NCI-H524 (cell line): ENCODE data around the gene KCND1.
A peak's percentile ranks its signal among the peaks of the same experiment; 100 is the strongest.

Experiments
- DNase-seq, 2 experiments: peaks; one replicate each; lab custom pipeline; 2025; lab: John Stamatoyannopoulos, UW

Gene KCND1

GRCh38 chrX:48938721-48939425, 32.8 kb downstream of the KCND1 start:
- DNase-seq: no peak

DNA sequence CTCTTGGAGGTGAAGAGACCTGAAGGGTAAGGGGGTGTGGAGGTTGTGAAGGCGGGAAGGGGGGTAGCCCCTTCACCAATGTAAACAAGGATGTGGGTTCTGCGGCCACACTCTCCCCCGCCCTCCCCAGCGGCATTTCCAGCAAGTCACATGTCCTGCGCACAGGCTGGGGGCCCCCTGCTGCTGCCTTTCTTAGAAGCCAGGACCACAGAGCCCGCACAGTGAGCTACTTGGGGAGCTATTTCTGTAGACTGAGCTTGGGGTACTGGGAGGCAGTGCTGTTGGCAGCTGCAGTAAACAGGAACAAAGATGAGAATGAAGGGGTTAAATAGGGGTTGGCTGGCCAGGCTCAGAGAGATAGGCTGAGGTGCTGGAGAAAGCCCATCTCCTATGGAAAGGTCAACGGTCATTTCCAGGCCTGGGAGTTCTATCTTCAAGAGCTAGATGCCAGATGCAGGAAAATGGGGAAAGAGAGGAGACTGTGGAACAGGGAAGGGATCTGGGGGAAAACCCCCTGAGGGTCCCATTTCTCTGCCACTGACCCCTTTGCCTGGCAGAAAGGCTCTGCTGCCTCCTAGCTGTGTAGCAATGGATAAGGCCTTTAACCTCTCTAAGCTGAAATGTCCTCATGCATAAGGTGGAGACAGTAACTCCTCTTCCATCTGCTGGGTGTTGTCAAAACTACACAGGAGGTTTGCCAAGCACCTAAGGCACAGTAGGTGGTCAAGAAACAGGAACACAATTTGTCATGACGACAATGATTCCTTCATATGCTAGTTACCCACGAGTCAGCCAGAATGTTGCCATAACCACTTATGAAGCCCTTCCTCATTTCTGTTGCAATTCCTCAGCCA, 34.4 kb downstream of the KCND1 start:
- no peak for DNase-seq

GRCh38 chrX:48936429-48937053, 35.1 kb downstream of the KCND1 start:
- no peak for DNase-seq

- DNase-seq: no peak
These were observed 36.4 kb downstream of the KCND1 start for GRCh38 chrX:48935301-48935670.

DNA sequence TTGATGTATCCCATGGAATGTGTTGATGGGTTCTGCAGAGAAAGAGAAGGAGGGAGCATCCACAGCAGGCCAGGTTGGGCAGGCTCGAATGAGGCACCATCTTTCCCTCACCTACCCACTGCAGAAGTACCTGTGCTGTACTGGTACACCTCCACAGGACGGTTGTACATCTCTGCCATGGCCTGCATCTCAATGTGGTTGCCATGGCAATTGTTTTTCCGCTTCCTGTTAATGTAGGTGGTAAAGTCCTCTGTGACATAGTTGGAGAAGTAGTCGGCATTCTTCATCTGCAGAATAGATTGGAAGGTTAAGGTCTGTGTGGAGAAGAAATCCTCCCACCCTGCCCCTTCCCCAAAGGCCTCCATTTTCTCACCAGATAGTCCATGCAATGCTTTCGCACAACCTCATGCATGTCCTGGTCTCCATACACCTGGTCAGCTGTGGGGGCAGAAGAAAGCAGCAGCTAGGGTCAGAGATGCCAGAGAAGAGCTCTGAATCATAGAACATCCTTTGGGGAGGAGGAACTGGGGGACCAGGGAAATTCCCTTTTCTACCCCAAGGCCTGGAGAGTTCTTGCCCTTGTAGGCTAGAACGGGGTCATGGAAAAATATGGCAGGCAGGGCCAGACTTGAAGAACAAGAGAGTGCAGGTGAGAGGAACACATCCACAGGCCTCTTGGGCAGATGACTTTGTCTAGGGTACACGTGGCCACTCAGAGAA, 36.9 kb downstream of the KCND1 start:
- no peak for DNase-seq

GRCh38 chrX:48933757-48934156, 37.9 kb downstream of the KCND1 start:
- DNase-seq: no peak

- DNase-seq: no peak
These were observed 43.8 kb downstream of the KCND1 start for GRCh38 chrX:48927736-48928382.

- no peak for DNase-seq
These were observed 44.5 kb downstream of the KCND1 start for GRCh38 chrX:48927123-48927522.

DNA sequence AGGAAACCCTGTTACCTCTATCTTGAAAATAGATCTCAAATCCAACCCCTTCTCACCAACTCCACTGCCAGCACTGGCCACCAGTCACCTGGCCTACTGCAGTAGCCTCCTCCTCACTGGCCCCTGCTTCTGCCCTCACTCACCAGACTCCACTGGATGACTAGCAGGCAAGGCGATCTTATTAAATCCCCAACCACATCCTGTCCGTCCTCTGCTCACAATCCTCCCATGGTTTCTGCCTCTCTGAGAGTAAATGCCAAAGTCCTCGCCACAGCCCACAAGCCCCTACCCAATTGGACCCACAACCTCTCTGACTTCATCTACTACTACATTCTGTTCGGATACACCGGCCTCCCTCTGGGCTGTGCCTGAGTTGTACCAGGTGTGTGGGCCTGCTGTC, 47.4 kb downstream of the KCND1 start:
- DNase-seq: no peak

DNA sequence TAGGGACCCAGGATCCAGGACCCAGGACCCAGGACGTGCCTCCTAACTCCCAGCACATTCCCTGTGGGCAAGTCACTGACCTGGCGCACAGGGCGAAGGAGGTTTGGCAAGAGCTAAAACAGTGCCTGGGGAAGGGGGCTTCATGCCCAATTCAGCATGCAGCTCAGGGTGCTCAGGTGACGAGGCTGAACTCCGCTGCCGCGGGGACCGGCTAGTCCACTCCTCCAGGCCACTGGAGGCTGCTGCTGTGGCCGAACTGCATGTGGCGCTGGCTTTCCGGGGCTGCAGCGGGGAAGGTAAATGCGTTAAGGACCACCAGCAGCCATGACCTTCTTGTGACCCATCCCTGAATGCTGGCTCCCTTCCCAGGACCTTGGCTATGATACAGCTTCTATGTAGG, 47.9 kb downstream of the KCND1 start:
- no peak for DNase-seq

DNA sequence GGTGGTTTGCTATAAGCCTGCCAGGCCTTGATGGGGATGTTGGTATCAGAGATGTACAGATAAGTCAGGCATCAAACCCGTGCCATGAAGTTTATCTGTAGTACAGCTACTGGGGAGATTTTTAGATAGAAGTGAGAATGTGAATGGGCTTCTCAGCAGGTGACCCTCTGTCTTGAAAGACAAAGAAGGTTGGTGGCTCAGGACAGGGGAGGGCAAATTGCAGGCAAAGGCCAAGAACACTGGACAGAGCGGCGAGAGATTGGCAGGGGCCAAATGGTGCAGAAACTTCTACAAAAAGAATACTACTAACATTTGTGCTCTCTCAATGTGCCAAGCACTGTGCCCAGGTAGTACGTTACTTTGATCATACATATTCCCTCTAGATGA, 50.9 kb downstream of the KCND1 start:
- no peak for DNase-seq

DNA sequence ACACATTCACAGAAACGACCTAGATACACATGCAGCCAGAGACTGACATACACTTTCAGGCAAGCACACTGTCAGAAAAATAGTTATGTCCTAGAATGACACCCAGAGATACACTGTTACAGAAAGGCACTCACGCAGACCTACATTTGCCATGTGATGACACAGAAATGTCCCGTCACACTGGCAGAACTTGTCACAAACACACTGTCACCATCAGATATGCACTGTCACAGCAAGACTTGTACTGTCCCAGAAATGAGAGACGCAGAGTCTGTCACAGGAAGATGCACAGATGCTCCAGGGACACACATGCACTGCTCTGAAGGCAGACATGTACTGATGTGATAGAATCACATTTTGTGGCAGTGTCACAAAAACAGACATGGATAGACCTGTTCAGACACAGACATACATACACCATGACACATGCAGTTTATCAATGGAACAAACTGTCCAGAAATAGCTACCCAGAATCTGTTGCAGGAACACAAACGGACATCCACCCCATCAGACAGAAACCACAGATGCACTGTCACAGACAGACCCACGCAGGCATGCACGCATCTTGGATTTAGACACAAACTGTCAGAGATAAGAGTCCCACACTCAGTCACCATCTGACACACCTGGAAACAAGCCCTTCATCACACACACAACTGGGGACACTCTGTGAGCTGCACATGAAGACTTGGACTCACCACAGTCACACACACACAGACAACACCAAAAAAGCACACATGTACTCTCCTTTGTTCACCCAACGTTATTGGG, 51.5 kb downstream of the KCND1 start:
- peak in 1 of 2 experiments; percentile 8 for DNase-seq

- DNase-seq: peak; percentile 28 to 65
These were observed 52.2 kb downstream of the KCND1 start for GRCh38 chrX:48919360-48919841.

- peak; percentile 95 to 97 for DNase-seq
These were observed 52.9 kb downstream of the KCND1 start, which contains the start of gene PIM2 for GRCh38 chrX:48918643-48919340. Gene PIM2 (minus strand): TSS chrX:48919024. CDS start chrX:48918834, 190 bp downstream.

GRCh38 chrX:48918301-48918642, 53.4 kb downstream of the KCND1 start:
- no peak for DNase-seq

GRCh38 chrX:48917139-48918001, 54.3 kb downstream of the KCND1 start:
- DNase-seq: peak; percentile 91 to 94

DNA sequence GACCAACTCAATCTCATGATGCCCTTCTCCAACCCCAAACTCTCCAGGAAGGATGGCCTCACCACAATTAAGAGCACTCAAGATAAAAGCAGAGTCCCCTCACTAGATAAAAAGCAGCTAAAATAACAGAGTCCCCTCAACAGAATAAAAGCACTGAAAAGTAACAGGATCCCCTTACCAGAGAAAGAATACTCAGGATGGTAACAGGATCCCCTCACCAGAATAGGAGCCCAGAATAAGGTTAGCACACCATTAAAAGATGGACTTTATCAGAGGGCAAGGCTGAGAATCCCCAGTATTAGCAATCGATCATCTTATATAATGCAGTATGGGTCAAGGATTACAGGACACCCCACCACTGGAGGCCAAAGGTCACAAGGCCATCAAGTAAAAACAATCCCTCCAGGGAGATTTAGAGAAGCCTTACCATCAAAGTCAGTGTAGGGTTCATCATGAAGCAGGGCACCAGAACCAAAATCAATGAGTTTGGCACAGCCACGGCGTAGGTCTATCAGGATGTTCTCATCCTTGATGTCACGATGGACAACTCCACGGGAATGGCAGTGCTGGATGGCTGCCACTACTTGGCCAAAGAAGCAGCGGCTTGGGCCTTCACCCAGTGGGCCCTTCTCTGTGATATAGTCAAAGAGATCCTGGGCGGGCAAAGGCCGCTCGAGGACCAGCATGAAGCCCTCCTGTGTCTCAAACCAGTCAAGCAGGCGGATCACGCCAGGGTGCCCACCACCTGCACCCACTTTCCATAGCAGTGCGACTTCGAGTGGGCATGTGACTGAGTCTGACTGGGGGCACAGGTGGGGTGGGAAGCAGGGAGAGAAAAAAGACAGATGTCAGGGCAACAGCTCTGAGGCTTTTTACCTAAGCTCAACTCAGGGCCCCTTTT, 56.8 kb downstream of the KCND1 start:
- no peak for DNase-seq
